GM23338 (cell line): ENCODE data around the gene SEMA4A. TPM values are rescaled to one million over a fixed set of nuclear protein-coding genes. Genes with fewer than 3 reads are reported as not detected.
"Not testable (repeated sequence)": the region's sequence is repeated elsewhere in the genome, so short reads cannot be mapped to it uniquely, and the experiment has no call there.

ENCODE experiments used
- ATAC-seq: fragments of 200-7000 bp; cut with Tn5 transposase; 3 replicates; pipeline ENCODE4 v1.9.1; 2020
- DNase-seq: peaks from one replicate; pipeline ENCODE4 v3.0.0-alpha.2; 2015; ENCODE audit warnings: low spot score
- H2AFZ ChIP-seq: fragments of 200-600 bp; sonication (generic); 2 replicates; pipeline ENCODE4 v1.8.0; 2016; ENCODE audit warnings: antibody characterized with exemption, mild to moderate bottlenecking, moderate library complexity
- H3F3A ChIP-seq: fragments of 200-600 bp; sonication (generic); replicated peaks from 2 replicates; pipeline ENCODE4 v1.8.0; 2017; ENCODE audit warnings: antibody characterized with exemption, mixed run types, low read depth
- H3K27ac ChIP-seq: fragments of 200-600 bp; sonication (generic); 2 replicates; pipeline ENCODE4 v1.6.1; 2016; ENCODE audit warnings: low read depth
- H3K27me3 ChIP-seq: fragments of 200-600 bp; sonication (generic); 2 replicates; pipeline ENCODE4 v1.8.0; 2016; ENCODE audit warnings: mild to moderate bottlenecking, mixed run types, moderate library complexity; ENCODE audit not compliant: insufficient read depth
- H3K36me3 ChIP-seq: fragments of 200-600 bp; sonication (generic); 2 replicates; pipeline ENCODE4 v1.8.0; 2016; ENCODE audit warnings: mild to moderate bottlenecking; ENCODE audit not compliant: insufficient read depth
- H3K4me1 ChIP-seq: fragments of 200-600 bp; sonication (generic); 2 replicates; pipeline ENCODE4 v1.8.0; 2016; ENCODE audit warnings: mild to moderate bottlenecking, moderate library complexity; ENCODE audit not compliant: insufficient read depth
- H3K4me2 ChIP-seq: fragments of 200-600 bp; sonication (generic); 2 replicates; pipeline ENCODE4 v1.7.1; 2017; ENCODE audit warnings: mixed run types
- H3K4me3 ChIP-seq: fragments of 200-600 bp; sonication (generic); 2 replicates; pipeline ENCODE4 v1.6.1; 2016; ENCODE audit warnings: mixed run types
- H3K79me2 ChIP-seq: fragments of 200-600 bp; sonication (generic); replicated peaks from 2 replicates; pipeline ENCODE4 v1.8.0; 2017; ENCODE audit warnings: mild to moderate bottlenecking; ENCODE audit not compliant: insufficient read depth
- H3K9me2 ChIP-seq: fragments of 200-600 bp; sonication (generic); 2 replicates; pipeline ENCODE4 v1.8.0; 2017; ENCODE audit not compliant: insufficient read depth
- H4K20me1 ChIP-seq: fragments of 200-600 bp; sonication (generic); replicated peaks from 2 replicates; pipeline ENCODE4 v1.8.0; 2017; ENCODE audit warnings: mild to moderate bottlenecking; ENCODE audit not compliant: insufficient read depth
- H3K27ac Mint-ChIP-seq: 2 replicates; pipeline ENCODE4 v1.8.0; 2020; ENCODE audit warnings: inconsistent platforms, mild to moderate bottlenecking, moderate library complexity, mixed read lengths
- H3K27me3 Mint-ChIP-seq: 3 replicates; pipeline ENCODE4 v1.8.0; 2022; ENCODE audit warnings: low read depth, mild to moderate bottlenecking, moderate library complexity, mixed read lengths, inconsistent platforms; ENCODE audit not compliant: insufficient read depth, poor library complexity
- H3K36me3 Mint-ChIP-seq: 3 replicates; pipeline ENCODE4 v1.8.0; 2021; ENCODE audit warnings: low read depth, mild to moderate bottlenecking, inconsistent platforms, moderate library complexity, mixed read lengths
- H3K4me1 Mint-ChIP-seq: 3 replicates; pipeline ENCODE4 v1.8.0; 2020; ENCODE audit warnings: mild to moderate bottlenecking, inconsistent platforms, mixed read lengths
- H3K4me3 Mint-ChIP-seq: 3 replicates; pipeline ENCODE4 v1.8.0; 2021; ENCODE audit warnings: moderate library complexity, mild to moderate bottlenecking, inconsistent platforms, mixed read lengths
- H3K9me3 Mint-ChIP-seq: 3 replicates; pipeline ENCODE4 v1.8.0; 2020; ENCODE audit warnings: moderate library complexity, mild to moderate bottlenecking, inconsistent platforms, mixed read lengths
- CREB1 ChIP-seq: fragments of 250-450 bp; sonication (Bioruptor Pico); IDR thresholded peaks from 2 replicates; pipeline ENCODE4 v1.5.0; 2020; ENCODE audit warnings: low read depth, mild to moderate bottlenecking, moderate library complexity
- CTCF ChIP-seq, 2 experiments: fragments of 200-600 bp in 1 of 2; sonication (generic) in 1 of 2; conservative IDR thresholded peaks; 2 replicates each; pipeline versions ENCODE4 v1.5.1 to v1.6.1; 2016 to 2017; ENCODE audit warnings: antibody characterized with exemption in 2 of 2, low read depth in 2 of 2, mild to moderate bottlenecking in 2 of 2, moderate library complexity in 1 of 2
- ETS1 ChIP-seq: IDR thresholded peaks from 2 replicates; pipeline ENCODE4 v1.6.1; 2016; ENCODE audit warnings: antibody characterized with exemption
- EZH2 ChIP-seq: fragments of 200-600 bp; sonication (generic); IDR thresholded peaks from one replicate; pipeline ENCODE4 v1.8.0; 2017; ENCODE audit warnings: antibody characterized with exemption, mild to moderate bottlenecking, low read depth; ENCODE audit not compliant: unreplicated experiment
- EZH2phosphoT487 ChIP-seq: fragments of 200-600 bp; sonication (generic); IDR thresholded peaks from one replicate; pipeline ENCODE4 v1.8.1; 2018; ENCODE audit warnings: antibody characterized with exemption; ENCODE audit not compliant: unreplicated experiment
- NANOG ChIP-seq: IDR thresholded peaks from 2 replicates; pipeline ENCODE4 v1.6.1; 2016; ENCODE audit warnings: antibody characterized with exemption, borderline replicate concordance
- POLR2AphosphoS5 ChIP-seq: IDR thresholded peaks from 2 replicates; pipeline ENCODE4 v1.6.1; 2016; ENCODE audit warnings: antibody characterized with exemption, low read depth
- ZNF331 ChIP-seq: fragments of 250-450 bp; sonication (Bioruptor Pico); IDR thresholded peaks from 2 replicates; pipeline ENCODE4 v1.5.0; 2020; ENCODE audit warnings: low read depth, mild to moderate bottlenecking, moderate library complexity
- ZNF462 ChIP-seq: fragments of 250-450 bp; sonication (Bioruptor Pico); IDR thresholded peaks from 2 replicates; pipeline ENCODE4 v1.5.0; 2020; ENCODE audit warnings: mild to moderate bottlenecking, moderate library complexity
- polyA plus RNA-seq: library from polyadenylated mRNA; unstranded; fragments of >200 nt; fragmentation: Nextera tagmentation; extraction: Ambion mirVana; gene quantifications from 2 replicates; pipeline ENCODE4 v1.2.1, GENCODE V29; 2016
- total RNA-seq: library from RNA; depleted of rRNA; stranded (reverse); fragments of >200 nt; shearing (Covaris generic); gene quantifications from 2 replicates; pipeline ENCODE4 v1.2.3, GENCODE V29; 2014

The SEMA4A gene
- total and polyA plus RNA-seq, 2 experiments from 2014 or later, result 5.5 to 20.2 TPM

GRCh38 chr1:156121005-156121404 lies 32.4 kb upstream of the SEMA4A start:
- H3F3A ChIP-seq, ATAC-seq, H3K36me3 ChIP-seq, H3K9me2 ChIP-seq, H3K36me3 Mint-ChIP-seq, H4K20me1 ChIP-seq, H3K27me3 ChIP-seq, H3K27ac ChIP-seq, H3K4me2 ChIP-seq, H3K9me3 Mint-ChIP-seq, DNase-seq, H3K4me3 Mint-ChIP-seq, H3K4me3 ChIP-seq, H2AFZ ChIP-seq: not testable (repeated sequence)
- H3K4me1 Mint-ChIP-seq, result peaks cover 59% of the 10 kb centered on the region
- H3K27me3 Mint-ChIP-seq, result peaks cover 43% of the 10 kb centered on the region
- H3K27ac Mint-ChIP-seq, result 0 out of 2 replicates have a peak overlapping the region, but pooled peaks have one; percentile 48
- Histone ChIP-seq H3K4me1 (peaks cover 45% of the 10 kb centered on the region), H3K79me2 (peaks cover 33% of the 10 kb centered on the region)

- Mint-ChIP-seq H3K4me3 (no peak overlapping the region), H3K27me3 (peaks cover 43% of the 10 kb centered on the region), H3K9me3 (no peaks in the 10 kb centered on the region; the same call in 2 of the 3 replicates), H3K4me1 (peaks cover 59% of the 10 kb centered on the region), H3K27ac (peak overlapping the region; percentile 75), H3K36me3 (no peaks in the 10 kb centered on the region; the same call in 2 of the 3 replicates)
- Histone ChIP-seq H3K4me3 (no peak overlapping the region), H3K36me3 (no peaks in the 10 kb centered on the region), H3F3A (0 out of 2 replicates have a peak, but pooled peaks cover 3% of the 10 kb centered on the region), H3K79me2 (peaks cover 31% of the 10 kb centered on the region), H3K4me1 (peaks cover 42% of the 10 kb centered on the region), H2AFZ (no peak overlapping the region), H3K9me2 (no peaks in the 10 kb centered on the region), H3K4me2 (no peak overlapping the region), H3K27ac (no peak overlapping the region), H3K27me3 (no peaks in the 10 kb centered on the region), H4K20me1 (no peaks in the 10 kb centered on the region)
- TF ChIP-seq ETS1 (no peak), CREB1 (no peak), POLR2AphosphoS5 (no peak), EZH2phosphoT487 (no peak), ZNF462 (CRISPR knock-in tag) (no peak), ZNF331 (no peak), CTCF (conservative IDR thresholded peaks at IDR 0.05; ENCODE audit: low read depth in 2 of 2) (no peak), NANOG (no peak), EZH2 (no peak)
- DNase-seq, result no peak
- ATAC-seq, result no peak
These were observed 31.9 kb upstream of the SEMA4A start for GRCh38 chr1:156121457-156121856.
